MM.1S (cell line): ENCODE data around the gene DCP1A.
"Not testable (repeated sequence)": the region's sequence is repeated elsewhere in the genome, so short reads cannot be mapped to it uniquely, and the experiment has no call there.

Experiments
- DNase-seq: peaks from one replicate; pipeline ENCODE4 v3.0.0-alpha.2; 2015
- H2AFZ ChIP-seq: fragments of 300-600 bp; sonication (generic); 2 replicates; pipeline ENCODE4 v1.6.0; 2016; ENCODE audit warnings: antibody characterized with exemption, low read length
- H3F3A ChIP-seq: fragments of 300-600 bp; sonication (generic); 2 replicates; pipeline ENCODE4 v1.6.1; 2016; ENCODE audit warnings: mild to moderate bottlenecking, antibody characterized with exemption, low read length, moderate library complexity, mixed read lengths; ENCODE audit not compliant: insufficient read depth
- H3K27ac ChIP-seq: fragments of 300-600 bp; sonication (generic); 2 replicates; pipeline ENCODE4 v1.5.1; 2016; ENCODE audit warnings: mild to moderate bottlenecking, low read length
- H3K27me3 ChIP-seq: fragments of 300-600 bp; sonication (generic); replicated peaks from 2 replicates; pipeline ENCODE4 v1.6.0; 2016; ENCODE audit warnings: low read length; ENCODE audit not compliant: insufficient read depth
- H3K36me3 ChIP-seq: fragments of 300-600 bp; sonication (generic); replicated peaks from 2 replicates; pipeline ENCODE4 v1.6.1; 2016; ENCODE audit warnings: mild to moderate bottlenecking, low read length, mixed read lengths; ENCODE audit not compliant: insufficient read depth
- H3K4me1 ChIP-seq: fragments of 300-600 bp; sonication (generic); 2 replicates; pipeline ENCODE4 v1.6.1; 2016; ENCODE audit warnings: low read length, mixed read lengths
- H3K4me2 ChIP-seq: fragments of 300-600 bp; sonication (generic); 2 replicates; pipeline ENCODE4 v1.6.0; 2016; ENCODE audit warnings: low read depth, low read length
- H3K4me3 ChIP-seq: fragments of 300-600 bp; sonication (generic); 2 replicates; pipeline ENCODE4 v1.5.1; 2016; ENCODE audit warnings: low read length, mixed read lengths
- H3K79me2 ChIP-seq: fragments of 300-600 bp; sonication (generic); 2 replicates; pipeline ENCODE4 v1.6.1; 2016; ENCODE audit warnings: mixed run types, low read length, mixed read lengths
- H3K9ac ChIP-seq: fragments of 300-600 bp; sonication (generic); 2 replicates; pipeline ENCODE4 v1.6.1; 2016; ENCODE audit warnings: low read length, mixed read lengths
- H3K9me2 ChIP-seq: fragments of 300-600 bp; sonication (generic); replicated peaks from 2 replicates; pipeline ENCODE4 v1.6.1; 2016; ENCODE audit warnings: mild to moderate bottlenecking, low read length, mixed read lengths; ENCODE audit not compliant: insufficient read depth
- H3K9me3 ChIP-seq: fragments of 300-600 bp; sonication (generic); replicated peaks from 2 replicates; pipeline ENCODE4 v1.6.1; 2016; ENCODE audit warnings: mild to moderate bottlenecking, low read length, mixed read lengths; ENCODE audit not compliant: insufficient read depth
- H4K20me1 ChIP-seq: fragments of 300-600 bp; sonication (generic); 2 replicates; pipeline ENCODE4 v1.6.1; 2016; ENCODE audit warnings: mild to moderate bottlenecking, low read length, moderate library complexity, mixed read lengths; ENCODE audit not compliant: insufficient read depth
- EZH2 ChIP-seq: fragments of 300-600 bp; sonication (generic); optimal IDR thresholded peaks from 2 replicates; pipeline ENCODE3; 2017; ENCODE audit warnings: low read depth, mild to moderate bottlenecking, antibody characterized with exemption, low read length, mixed read lengths
- EZH2phosphoT487 ChIP-seq: fragments of 300-600 bp; sonication (generic); IDR thresholded peaks from 2 replicates; pipeline ENCODE4 v1.6.1; 2018; ENCODE audit warnings: antibody characterized with exemption, low read length
- TF ChIP-seq, protein P1 (sequence below): fragments of 300-600 bp; sonication (generic); IDR thresholded peaks from 2 replicates; pipeline ENCODE4 v1.5.1; 2016; ENCODE audit warnings: antibody characterized with exemption, low read length, mixed read lengths

DCP1A gene

GRCh38 chr3:53273146-53273670, 74.1 kb downstream of the DCP1A start:
- Histone ChIP-seq H3K27ac (no peak overlapping the region), H2AFZ (no peak overlapping the region), H4K20me1 (no peaks in the 10 kb centered on the region), H3K36me3 (no peaks in the 10 kb centered on the region), H3K9ac (no peak overlapping the region), H3K9me3 (no peaks in the 10 kb centered on the region), H3K9me2 (no peaks in the 10 kb centered on the region), H3F3A (peaks cover 8% of the 10 kb centered on the region), H3K27me3 (no peaks in the 10 kb centered on the region), H3K4me3 (no peak overlapping the region), H3K79me2 (no peaks in the 10 kb centered on the region), H3K4me1 (peaks cover 14% of the 10 kb centered on the region), H3K4me2 (no peak overlapping the region)
- TF ChIP-seq, protein P1, sequence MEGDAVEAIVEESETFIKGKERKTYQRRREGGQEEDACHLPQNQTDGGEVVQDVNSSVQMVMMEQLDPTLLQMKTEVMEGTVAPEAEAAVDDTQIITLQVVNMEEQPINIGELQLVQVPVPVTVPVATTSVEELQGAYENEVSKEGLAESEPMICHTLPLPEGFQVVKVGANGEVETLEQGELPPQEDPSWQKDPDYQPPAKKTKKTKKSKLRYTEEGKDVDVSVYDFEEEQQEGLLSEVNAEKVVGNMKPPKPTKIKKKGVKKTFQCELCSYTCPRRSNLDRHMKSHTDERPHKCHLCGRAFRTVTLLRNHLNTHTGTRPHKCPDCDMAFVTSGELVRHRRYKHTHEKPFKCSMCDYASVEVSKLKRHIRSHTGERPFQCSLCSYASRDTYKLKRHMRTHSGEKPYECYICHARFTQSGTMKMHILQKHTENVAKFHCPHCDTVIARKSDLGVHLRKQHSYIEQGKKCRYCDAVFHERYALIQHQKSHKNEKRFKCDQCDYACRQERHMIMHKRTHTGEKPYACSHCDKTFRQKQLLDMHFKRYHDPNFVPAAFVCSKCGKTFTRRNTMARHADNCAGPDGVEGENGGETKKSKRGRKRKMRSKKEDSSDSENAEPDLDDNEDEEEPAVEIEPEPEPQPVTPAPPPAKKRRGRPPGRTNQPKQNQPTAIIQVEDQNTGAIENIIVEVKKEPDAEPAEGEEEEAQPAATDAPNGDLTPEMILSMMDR: no peak
- TF ChIP-seq EZH2: no peak
- no peak for TF ChIP-seq EZH2phosphoT487
- no peak for DNase-seq

- Histone ChIP-seq H3K27me3 (no peaks in the 10 kb centered on the region), H3K9me3 (no peaks in the 10 kb centered on the region), H4K20me1 (no peaks in the 10 kb centered on the region), H3K4me1 (peaks cover 14% of the 10 kb centered on the region), H3K9me2 (no peaks in the 10 kb centered on the region), H3F3A (peaks cover 8% of the 10 kb centered on the region), H3K36me3 (no peaks in the 10 kb centered on the region), H3K4me3 (peak overlapping the region; percentile 25; the same call in 1 of the 2 replicates), H3K9ac (peak overlapping the region; percentile 55), H3K79me2 (no peaks in the 10 kb centered on the region), H3K4me2 (peak overlapping the region; percentile 83), H2AFZ (peak overlapping the region; percentile 86), H3K27ac (peak overlapping the region; percentile 62)
- peak; percentile 94 for DNase-seq
- TF ChIP-seq, protein P1: peak; percentile 14; the same call in 1 of the 2 replicates
- no peak for TF ChIP-seq EZH2
These were observed 77.2 kb downstream of the DCP1A start for GRCh38 chr3:53269888-53270880.

DNA sequence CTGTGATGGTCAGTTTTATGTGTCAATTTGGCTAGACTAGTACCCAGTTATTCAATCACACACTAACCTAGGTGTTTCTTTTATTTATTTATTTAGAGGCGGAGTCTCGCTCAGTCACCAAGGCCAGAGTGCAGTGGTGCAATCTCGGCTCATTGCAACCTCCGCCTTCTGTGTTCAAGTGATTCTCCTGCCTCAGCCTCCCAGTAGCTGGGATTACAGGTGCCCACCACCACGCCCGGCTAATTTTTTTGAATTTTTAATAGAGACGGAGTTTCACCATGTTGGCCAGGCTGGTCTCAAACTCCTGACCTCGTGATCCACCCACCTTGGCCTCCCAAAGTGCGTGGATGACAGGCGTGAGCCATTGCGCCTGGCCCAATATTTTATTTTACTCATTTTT, 78.2 kb downstream of the DCP1A start:
- not testable (repeated sequence) for H3K27ac ChIP-seq, H3K27me3 ChIP-seq, DNase-seq, H3K79me2 ChIP-seq, H3K9ac ChIP-seq, H3K4me3 ChIP-seq, H3F3A ChIP-seq, H4K20me1 ChIP-seq, H3K9me3 ChIP-seq, H3K36me3 ChIP-seq, H3K4me2 ChIP-seq, H3K9me2 ChIP-seq, H2AFZ ChIP-seq
- peaks cover 14% of the 10 kb centered on the region for H3K4me1 ChIP-seq

DNA sequence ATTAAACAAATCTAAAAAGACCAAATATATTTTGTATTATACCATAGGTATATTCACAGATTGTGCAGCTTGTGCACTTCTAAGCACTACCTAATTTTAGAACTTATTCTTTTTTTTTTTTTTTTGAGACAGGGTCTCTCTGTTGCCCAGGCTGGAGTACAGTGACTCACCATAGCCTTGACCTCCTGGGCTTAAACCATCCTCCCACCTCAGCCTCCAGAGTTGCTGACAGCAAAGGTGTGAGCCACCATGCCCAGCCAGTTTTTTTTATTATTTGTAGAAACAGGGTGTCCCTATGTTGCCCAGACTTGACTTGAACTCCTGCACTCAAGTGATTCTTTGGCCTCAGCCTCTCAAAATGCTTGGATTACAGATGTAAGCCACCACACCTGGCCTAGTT, 79.6 kb downstream of the DCP1A start:
- Histone ChIP-seq H3F3A (peaks cover 8% of the 10 kb centered on the region), H4K20me1 (no peaks in the 10 kb centered on the region), H3K27me3 (no peaks in the 10 kb centered on the region), H3K9me2 (no peaks in the 10 kb centered on the region), H3K9ac (no peak overlapping the region), H3K9me3 (no peaks in the 10 kb centered on the region), H3K4me2 (no peak overlapping the region), H2AFZ (no peak overlapping the region), H3K36me3 (no peaks in the 10 kb centered on the region), H3K27ac (no peak overlapping the region), H3K4me1 (peaks cover 14% of the 10 kb centered on the region), H3K79me2 (no peaks in the 10 kb centered on the region), H3K4me3 (no peak overlapping the region)
- DNase-seq: no peak
- TF ChIP-seq EZH2: no peak
- TF ChIP-seq EZH2phosphoT487: no peak
